Erythroblast (primary cell): ENCODE data around the gene GNB1L.
"Not testable (repeated sequence)": the region's sequence is repeated elsewhere in the genome, so short reads cannot be mapped to it uniquely, and the experiment has no call there.

Experiments
- DNase-seq, 2 experiments: peaks; one replicate each; lab custom pipeline; 2025; lab: John Stamatoyannopoulos, UW
- GATA1 ChIP-seq: IDR thresholded peaks from 2 replicates; pipeline ENCODE4 v1.6.1; 2011; ENCODE audit warnings: low read depth, mild to moderate bottlenecking, control low read depth, low read length, moderate library complexity
- POLR2A ChIP-seq: IDR thresholded peaks from 2 replicates; pipeline ENCODE4 v1.6.1; 2011; ENCODE audit warnings: mild to moderate bottlenecking, low read length

GNB1L gene

GRCh38 chr22:19788661-19789225 lies 65.9 kb downstream of the GNB1L start:
- DNase-seq, result no peak
- TF ChIP-seq GATA1 (no peak), POLR2A (no peak)

DNA sequence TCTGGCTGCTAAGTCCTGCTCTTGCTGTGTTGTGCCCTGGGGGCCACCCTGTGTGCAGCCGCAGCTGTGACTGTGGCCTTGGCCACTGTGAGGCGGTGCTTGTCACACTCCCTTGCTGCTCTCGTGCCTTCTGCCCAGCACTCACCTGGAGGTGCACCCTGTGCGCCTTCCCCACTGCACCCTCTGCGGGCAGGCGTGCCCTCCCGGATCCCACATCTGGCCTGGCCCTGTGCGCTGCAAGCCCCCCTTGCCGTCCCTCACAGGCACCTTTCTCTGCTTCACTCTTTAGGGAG lies 66.9 kb downstream of the GNB1L start:
- no peak for DNase-seq
- TF ChIP-seq POLR2A (no peak), GATA1 (no peak)

- DNase-seq, result no peak
These were observed 67.5 kb downstream of the GNB1L start for GRCh38 chr22:19786959-19787848.

DNA sequence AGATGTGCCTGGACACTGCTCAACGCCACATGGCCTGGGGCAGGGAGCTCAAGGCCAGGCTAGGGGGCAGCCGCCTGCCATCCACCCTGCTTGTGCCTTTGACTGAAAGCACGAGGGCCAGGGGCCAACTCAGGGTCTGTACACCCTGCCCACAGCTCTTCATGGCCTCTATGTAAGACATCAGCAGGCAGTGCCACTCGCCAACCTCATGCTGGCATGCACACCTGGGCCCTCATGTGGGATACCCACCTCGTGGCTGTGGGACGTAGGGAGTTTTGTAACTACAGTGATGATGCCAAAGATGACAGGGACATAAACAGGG lies 68.4 kb downstream of the GNB1L start:
- DNase-seq, result no peak
- no peak for TF ChIP-seq GATA1
- no peak for TF ChIP-seq POLR2A

More at GRCh38 chr22:19786959-19787848, 67.5 kb downstream of the GNB1L start:
- TF ChIP-seq POLR2A, result no peak
- TF ChIP-seq GATA1, result no peak

DNA sequence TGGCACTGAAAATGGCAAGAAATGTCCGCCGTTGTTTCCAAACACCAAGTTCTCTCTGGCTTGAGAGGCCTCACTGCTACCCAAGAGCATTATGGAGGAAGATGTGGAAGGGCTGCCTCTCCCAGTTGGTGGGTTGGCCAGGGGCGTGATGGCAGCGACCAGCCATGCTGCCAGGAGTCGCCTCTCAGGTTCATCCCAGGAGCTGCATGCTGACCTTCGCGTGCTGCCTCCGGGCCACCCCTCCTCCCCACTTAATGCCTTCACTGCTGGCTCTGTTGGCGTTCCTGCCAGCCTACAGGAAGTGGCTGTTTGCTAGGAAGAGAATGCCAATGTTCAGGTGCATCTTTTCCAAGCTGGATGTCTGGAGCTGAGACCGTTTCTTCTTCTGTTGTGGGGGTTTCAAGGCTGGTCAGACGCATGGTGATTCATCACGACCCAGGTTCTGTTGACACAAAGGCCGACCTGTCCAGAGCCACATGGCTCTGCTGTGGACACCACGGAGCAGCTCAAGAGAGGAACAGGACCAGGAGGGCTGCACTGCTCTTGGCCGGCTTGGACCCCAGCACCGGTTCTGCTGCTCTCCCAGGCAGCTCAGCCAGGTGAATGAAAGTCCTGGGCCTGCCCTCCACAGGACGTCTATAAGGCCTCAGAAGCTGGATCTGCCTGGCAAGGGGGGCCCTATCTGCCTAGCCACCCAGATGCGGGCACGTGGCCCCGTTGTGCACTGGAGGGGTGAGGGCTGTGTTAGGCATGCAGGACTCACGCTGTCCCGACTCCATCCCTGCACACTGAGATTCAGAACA lies 69.0 kb downstream of the GNB1L start:
- TF ChIP-seq POLR2A (no peak), GATA1 (no peak)
- no peak for DNase-seq

GRCh38 chr22:19784384-19785175 lies 70.1 kb downstream of the GNB1L start:
- TF ChIP-seq GATA1 (no peak), POLR2A (no peak)
- DNase-seq, result no peak

DNA sequence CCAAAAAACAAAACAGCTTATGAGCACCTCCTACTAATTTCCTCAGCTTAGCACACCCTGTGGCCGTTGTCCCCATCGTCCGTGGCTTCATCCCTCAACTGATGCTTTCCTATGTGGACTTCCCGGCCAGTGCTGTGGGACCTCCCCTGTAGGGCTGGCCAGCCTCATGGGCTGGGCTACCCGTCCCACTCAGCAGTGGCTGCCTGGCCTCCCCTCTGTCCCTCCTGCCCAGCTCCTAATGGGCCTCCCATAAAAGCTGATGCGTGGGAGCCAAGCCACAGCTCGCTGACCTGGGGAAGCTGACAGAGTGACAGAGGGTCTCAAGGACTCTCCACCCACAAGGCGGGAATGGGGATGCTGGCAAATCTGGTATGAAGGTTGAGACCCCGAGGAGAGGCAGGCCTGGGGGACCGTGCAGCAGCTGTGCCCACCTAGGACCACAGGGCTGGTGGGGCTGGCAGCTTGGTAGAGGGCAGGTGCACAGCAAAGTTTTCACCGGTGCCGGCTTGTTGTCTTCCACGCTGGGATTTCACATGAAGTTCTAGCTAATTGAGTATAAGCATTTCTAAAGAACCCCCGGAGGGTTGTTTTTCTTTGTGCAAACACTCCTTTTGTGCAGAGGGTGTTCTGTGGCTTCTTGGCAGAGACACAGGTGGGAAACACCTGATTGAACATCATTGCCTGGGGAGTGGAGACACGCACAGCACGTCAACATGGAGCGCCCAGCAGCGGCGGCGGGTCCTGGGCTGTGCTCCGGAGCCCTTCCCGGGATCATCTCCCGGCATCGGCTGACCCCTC lies 70.9 kb downstream of the GNB1L start:
- no peak for TF ChIP-seq GATA1
- no peak for TF ChIP-seq POLR2A
- no peak for DNase-seq

DNA sequence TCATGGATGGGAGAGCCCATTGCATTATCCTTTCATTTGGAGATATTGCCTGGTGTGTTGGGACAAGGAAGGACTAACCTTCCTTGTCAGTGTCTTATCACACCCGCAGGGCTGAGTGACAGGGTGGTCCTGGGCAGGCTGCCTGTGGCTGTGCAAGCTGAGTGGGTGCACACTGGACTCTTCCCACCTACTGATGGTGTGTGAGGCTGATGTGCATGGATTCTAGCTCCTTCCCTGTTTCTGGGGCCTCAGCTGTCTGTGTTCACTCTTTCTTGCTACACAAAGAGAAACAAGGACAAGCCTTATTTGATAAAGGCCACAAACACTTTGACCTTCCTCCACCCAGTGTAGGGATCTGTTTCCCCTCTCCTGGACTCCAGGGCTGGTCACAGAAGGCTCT lies 72.1 kb downstream of the GNB1L start:
- no peak for TF ChIP-seq GATA1
- no peak for TF ChIP-seq POLR2A
- DNase-seq, result no peak

DNA sequence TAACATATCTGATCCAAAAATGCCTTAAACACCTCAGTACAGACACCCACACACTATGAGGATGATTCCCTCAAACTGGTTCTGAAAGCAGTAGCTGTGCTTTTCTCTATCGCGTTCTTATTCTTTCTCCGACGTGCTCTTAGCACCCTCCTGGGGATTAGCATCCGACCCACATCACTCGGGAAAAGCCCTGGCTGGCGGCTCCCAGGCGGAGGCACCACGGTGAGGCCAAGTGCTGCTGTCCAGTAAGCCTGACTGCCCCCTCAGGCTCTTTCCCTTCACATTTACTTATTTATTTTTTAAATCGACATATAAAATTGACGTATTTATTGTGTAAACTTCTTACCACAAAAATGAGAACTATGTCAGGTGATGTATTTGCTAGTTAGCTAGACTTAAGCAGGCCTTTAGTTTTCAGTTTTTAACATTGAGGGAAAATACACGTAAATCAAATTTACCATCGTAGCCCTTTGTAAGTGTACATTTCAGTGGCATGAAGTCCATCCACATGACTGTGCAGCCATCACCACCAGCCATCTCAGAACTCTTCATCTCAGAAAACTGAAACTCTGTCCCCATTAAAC lies 74.9 kb downstream of the GNB1L start:
- TF ChIP-seq GATA1 (no peak), POLR2A (no peak)
- no peak for DNase-seq

DNA sequence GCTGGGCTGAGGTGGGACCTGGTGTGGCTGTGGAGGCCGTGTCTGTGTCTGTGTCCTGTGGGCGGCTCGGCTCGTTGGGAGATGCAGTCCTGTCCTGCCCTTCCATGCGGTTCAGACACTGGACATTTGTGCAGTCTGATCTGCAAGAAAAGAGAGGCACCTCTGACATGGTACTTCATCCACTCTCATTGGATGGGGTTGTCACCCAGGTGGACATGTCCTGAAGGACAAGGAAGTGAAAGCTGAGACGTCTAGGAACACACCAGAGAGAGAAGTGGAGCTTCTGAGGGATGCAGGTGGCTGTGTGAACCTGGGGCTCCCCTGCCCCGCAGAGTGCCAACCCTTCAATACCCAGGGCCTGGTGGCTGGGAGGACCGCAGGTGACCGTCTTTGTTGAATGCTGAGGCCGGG lies 75.7 kb downstream of the GNB1L start:
- TF ChIP-seq GATA1 (no peak), POLR2A (no peak)
- no peak for DNase-seq

- DNase-seq, result not testable (repeated sequence)
These were observed 77.5 kb downstream of the GNB1L start for GRCh38 chr22:19777192-19777591.

- no peak for DNase-seq
- TF ChIP-seq GATA1 (no peak), POLR2A (no peak)
These were observed 78.1 kb downstream of the GNB1L start for GRCh38 chr22:19776433-19777031.
